Right hindlimb (tissue), 1 donor: ENCODE measurements around the gene DHODH.

Experiments
- DNase-seq: peaks from one replicate; pipeline ENCODE4 v3.0.0-alpha.2; 2018

The DHODH gene

GRCh38 chr16:72013888-72014581, 5.5 kb downstream of the DHODH start:
- DNase-seq: no peak

- DNase-seq: no peak
Measured at GRCh38 chr16:72014675-72015074, 6.1 kb downstream of the DHODH start.

GRCh38 chr16:72015124-72015523, 6.6 kb downstream of the DHODH start:
- no peak for DNase-seq

- no peak for DNase-seq
Measured at GRCh38 chr16:72018470-72018869, 9.9 kb downstream of the DHODH start.

- DNase-seq: no peak
Measured at GRCh38 chr16:72021043-72021442, 12.5 kb downstream of the DHODH start.

- no peak for DNase-seq
Measured at GRCh38 chr16:72022127-72022526, 13.6 kb downstream of the DHODH start.

- DNase-seq: no peak
Measured at GRCh38 chr16:72023962-72024361, 15.4 kb downstream of the DHODH start.

- no peak for DNase-seq
Measured at GRCh38 chr16:72024862-72025382, 16.4 kb downstream of the DHODH start.

- no peak for DNase-seq
Measured at GRCh38 chr16:72025404-72026114, 17.0 kb downstream of the DHODH start.

GRCh38 chr16:72027669-72028378, 19.3 kb downstream of the DHODH start:
- DNase-seq: no peak

- DNase-seq: no peak
Measured at GRCh38 chr16:72029567-72030271, 21.2 kb downstream of the DHODH start.

GRCh38 chr16:72033437-72033836, 24.9 kb downstream of the DHODH start:
- no peak for DNase-seq

GRCh38 chr16:72036098-72036497, 27.6 kb downstream of the DHODH start:
- no peak for DNase-seq

- peak; percentile 30 for DNase-seq
Measured at GRCh38 chr16:72042157-72042660, 33.7 kb downstream of the DHODH start.

- no peak for DNase-seq
Measured at GRCh38 chr16:72043058-72043457, 34.5 kb downstream of the DHODH start.

- DNase-seq: no peak
Measured at GRCh38 chr16:72043539-72043938, 35.0 kb downstream of the DHODH start.

- DNase-seq: no peak
Measured at GRCh38 chr16:72044296-72044695, 35.8 kb downstream of the DHODH start.

GRCh38 chr16:72044825-72045359, 36.3 kb downstream of the DHODH start:
- DNase-seq: no peak

GRCh38 chr16:72049110-72049509, 40.6 kb downstream of the DHODH start:
- no peak for DNase-seq

GRCh38 chr16:72050769-72051464, 42.4 kb downstream of the DHODH start:
- no peak for DNase-seq

- no peak for DNase-seq
Measured at GRCh38 chr16:72051818-72052217, 43.3 kb downstream of the DHODH start.
